Vagina (tissue), 2 donors: ENCODE results near the gene TMEM164. TPM values are rescaled to one million over a fixed set of nuclear protein-coding genes. Genes with fewer than 3 reads are reported as not detected.

Experiments
- DNase-seq, 2 donors: peaks; one replicate each; pipeline ENCODE4 v3.0.0-alpha.2; 2017; ENCODE audit errors: extremely low spot score in 2 of 2
- H3K27ac ChIP-seq: fragments of 200-600 bp; sonication (generic); one replicate; pipeline ENCODE4 v1.5.1; 2019
- H3K27me3 ChIP-seq: fragments of 200-600 bp; sonication (generic); one replicate; pipeline ENCODE4 v1.5.1; 2019
- H3K36me3 ChIP-seq, 2 donors: fragments of 200-600 bp; sonication (generic); one replicate each; pipeline ENCODE4 v1.5.1; 2017 to 2019
- H3K4me1 ChIP-seq: fragments of 200-600 bp; sonication (generic); one replicate; pipeline ENCODE4 v1.5.1; 2019
- H3K4me3 ChIP-seq, 2 donors: fragments of 200-600 bp; sonication (generic); 1 replicate in 1 of 2; 2 replicates in 1 of 2; pipeline ENCODE4 v1.5.1; 2016 to 2019
- H3K9me3 ChIP-seq: fragments of 200-600 bp; sonication (generic); one replicate; pipeline ENCODE4 v1.5.1; 2019
- POLR2A ChIP-seq, 2 donors: fragments of 450-650 bp; IDR thresholded peaks; one replicate each; pipeline ENCODE4 v1.6.1; 2017; ENCODE audit warnings: antibody characterized with exemption in 2 of 2, mild to moderate bottlenecking in 2 of 2, moderate library complexity in 2 of 2
- POLR2AphosphoS5 ChIP-seq, 2 donors: sonication (generic); formaldehyde crosslinking; IDR thresholded peaks; one replicate each; pipeline ENCODE4 v1.9.0; 2017; ENCODE audit warnings: antibody characterized with exemption in 2 of 2, mild to moderate bottlenecking in 2 of 2, low read depth in 1 of 2; ENCODE audit not compliant: insufficient read depth in 1 of 2
- intact Hi-C: fragments of 100-400 bp; cut with DNase I; formaldehyde crosslinking; loops from one replicate; pipeline ENCODE4 v1.15.1; 2023
- total RNA-seq: library from RNA; depleted of rRNA; stranded (reverse); fragments of >200 nt; gene quantifications from one replicate; pipeline ENCODE4 v1.2.3, GENCODE V29; 2016
- TF ChIP-seq, protein P1 (sequence below), 3 experiments: fragments of 450-650 bp in 2 of 3; fragments of 200-600 bp in 1 of 3; sonication (generic) in 1 of 3; IDR thresholded peaks; one replicate each; pipeline ENCODE4 v1.5.1; 2017 to 2019; ENCODE audit warnings: antibody characterized with exemption in 3 of 3, mild to moderate bottlenecking in 2 of 3, moderate library complexity in 2 of 3

TMEM164 gene
- total RNA-seq, 1 donor from 2014 or later: 10.8 TPM

DNA sequence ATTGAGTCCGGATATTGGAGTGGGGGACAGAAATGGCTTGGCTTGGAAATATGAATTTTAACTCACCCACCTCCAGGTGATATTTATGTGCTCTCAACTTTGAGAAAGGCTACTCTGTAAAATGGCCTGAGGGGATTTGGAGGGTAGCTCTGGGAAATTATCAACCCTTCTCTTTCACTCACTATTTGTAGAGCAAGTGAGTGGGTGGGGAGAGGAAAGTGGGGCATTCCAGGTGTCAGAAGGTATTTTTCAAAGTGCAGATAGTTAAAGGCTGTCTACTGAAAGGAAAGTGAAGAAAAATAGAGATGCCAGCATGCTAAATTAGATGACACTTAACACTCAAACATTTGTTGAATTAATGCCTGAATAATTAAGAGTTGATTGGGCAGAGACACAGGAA lies 44.1 kb downstream of the TMEM164 start:
- Histone ChIP-seq H3K9me3 (no peaks in the 10 kb centered on the region), H3K27me3 (no peaks in the 10 kb centered on the region), H3K27ac (no peak overlapping the region), H3K4me3 (no peak overlapping the region), H3K36me3 (no peaks in the 10 kb centered on the region), H3K4me1 (no peaks in the 10 kb centered on the region)
- TF ChIP-seq POLR2AphosphoS5 (IDR thresholded peaks at IDR 0.05; ENCODE audit: insufficient read depth in 1 of 2, low read depth in 1 of 2) (no peak), POLR2A (IDR thresholded peaks at IDR 0.05) (no peak)
- TF ChIP-seq, protein P1, sequence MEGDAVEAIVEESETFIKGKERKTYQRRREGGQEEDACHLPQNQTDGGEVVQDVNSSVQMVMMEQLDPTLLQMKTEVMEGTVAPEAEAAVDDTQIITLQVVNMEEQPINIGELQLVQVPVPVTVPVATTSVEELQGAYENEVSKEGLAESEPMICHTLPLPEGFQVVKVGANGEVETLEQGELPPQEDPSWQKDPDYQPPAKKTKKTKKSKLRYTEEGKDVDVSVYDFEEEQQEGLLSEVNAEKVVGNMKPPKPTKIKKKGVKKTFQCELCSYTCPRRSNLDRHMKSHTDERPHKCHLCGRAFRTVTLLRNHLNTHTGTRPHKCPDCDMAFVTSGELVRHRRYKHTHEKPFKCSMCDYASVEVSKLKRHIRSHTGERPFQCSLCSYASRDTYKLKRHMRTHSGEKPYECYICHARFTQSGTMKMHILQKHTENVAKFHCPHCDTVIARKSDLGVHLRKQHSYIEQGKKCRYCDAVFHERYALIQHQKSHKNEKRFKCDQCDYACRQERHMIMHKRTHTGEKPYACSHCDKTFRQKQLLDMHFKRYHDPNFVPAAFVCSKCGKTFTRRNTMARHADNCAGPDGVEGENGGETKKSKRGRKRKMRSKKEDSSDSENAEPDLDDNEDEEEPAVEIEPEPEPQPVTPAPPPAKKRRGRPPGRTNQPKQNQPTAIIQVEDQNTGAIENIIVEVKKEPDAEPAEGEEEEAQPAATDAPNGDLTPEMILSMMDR (IDR thresholded peaks at IDR 0.05): no peak
- DNase-seq: no peak
- intact Hi-C loops: no loop called here

DNA sequence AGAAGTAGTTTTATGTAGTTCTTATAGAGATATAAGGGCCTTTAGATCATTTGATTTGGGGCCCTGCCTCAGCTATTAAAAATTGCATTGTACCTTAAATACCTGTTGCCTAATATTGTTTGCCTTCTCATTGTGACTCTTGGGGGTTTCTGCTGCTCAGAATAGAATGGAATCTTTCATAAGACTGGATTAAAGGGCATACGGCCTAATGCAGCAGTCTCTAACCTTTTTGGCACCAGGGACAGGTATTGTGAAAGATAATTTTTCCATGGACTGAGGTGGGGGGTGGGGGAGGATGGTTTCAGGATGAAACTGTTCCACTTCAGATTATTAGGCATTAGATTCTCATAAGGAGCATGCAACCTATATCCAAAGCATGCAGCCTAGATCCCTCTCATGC lies 46.2 kb downstream of the TMEM164 start:
- Histone ChIP-seq H3K27ac (no peak overlapping the region), H3K27me3 (no peaks in the 10 kb centered on the region), H3K36me3 (no peaks in the 10 kb centered on the region), H3K9me3 (no peaks in the 10 kb centered on the region), H3K4me1 (no peaks in the 10 kb centered on the region), H3K4me3 (no peak overlapping the region)
- no peak for DNase-seq
- intact Hi-C loops: no loop called here
- no peak for TF ChIP-seq POLR2A (IDR thresholded peaks at IDR 0.05)
- no peak for TF ChIP-seq POLR2AphosphoS5 (IDR thresholded peaks at IDR 0.05; ENCODE audit: insufficient read depth in 1 of 2, low read depth in 1 of 2)
- TF ChIP-seq, protein P1 (IDR thresholded peaks at IDR 0.05): no peak

DNA sequence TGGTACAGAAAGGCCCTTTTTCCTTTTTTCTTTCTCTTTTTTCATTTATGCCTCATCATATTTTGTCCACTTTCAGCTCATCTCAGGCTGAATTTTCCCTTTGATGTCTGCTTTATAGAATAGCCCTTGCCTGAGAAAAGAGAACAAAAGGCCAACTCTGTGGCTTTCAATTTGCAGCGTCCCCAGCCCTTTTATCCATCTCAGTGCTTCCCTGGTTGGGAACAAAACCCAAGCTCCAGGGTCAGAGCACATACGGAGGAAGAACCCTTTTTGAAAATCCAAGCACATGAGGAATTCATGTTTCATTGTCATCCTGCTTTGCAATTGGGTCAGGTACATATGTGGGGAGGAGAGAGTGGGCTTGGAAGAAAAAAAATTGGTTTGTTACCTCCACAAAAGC lies 47.5 kb downstream of the TMEM164 start:
- intact Hi-C loops: no loop called here
- no peaks in the 10 kb centered on the region for H3K36me3 ChIP-seq
- no peak overlapping the region for H3K4me3 ChIP-seq
- DNase-seq: no peak
- H3K27ac ChIP-seq: no peak overlapping the region
- H3K4me1 ChIP-seq: no peaks in the 10 kb centered on the region
- H3K27me3 ChIP-seq: no peaks in the 10 kb centered on the region
- TF ChIP-seq POLR2AphosphoS5 (IDR thresholded peaks at IDR 0.05; ENCODE audit: insufficient read depth in 1 of 2, low read depth in 1 of 2): no peak
- TF ChIP-seq, protein P1 (IDR thresholded peaks at IDR 0.05): no peak
- TF ChIP-seq POLR2A (IDR thresholded peaks at IDR 0.05): no peak
- no peaks in the 10 kb centered on the region for H3K9me3 ChIP-seq

DNA sequence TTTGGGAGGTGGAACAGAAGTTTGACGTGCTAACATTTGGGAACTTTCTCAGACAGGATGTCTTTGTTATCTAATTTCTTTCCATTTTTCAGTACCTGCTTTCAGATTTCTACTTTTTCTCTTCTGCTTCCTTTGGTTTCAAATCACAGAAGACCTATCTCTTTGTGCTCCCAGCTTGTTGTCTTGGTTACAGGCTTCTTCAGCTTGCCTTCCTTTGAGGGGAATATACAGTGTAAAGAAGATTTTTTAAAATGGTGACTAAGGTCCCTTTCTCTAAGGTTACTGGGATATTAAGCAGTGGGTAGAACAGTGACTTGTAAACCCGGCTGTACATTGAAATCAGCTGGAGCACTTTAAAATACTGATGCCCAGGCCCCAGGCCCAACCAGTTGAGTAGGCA lies 48.0 kb downstream of the TMEM164 start:
- H3K36me3 ChIP-seq: no peaks in the 10 kb centered on the region
- no peak for DNase-seq
- H3K27me3 ChIP-seq: no peaks in the 10 kb centered on the region
- H3K4me1 ChIP-seq: no peaks in the 10 kb centered on the region
- TF ChIP-seq, protein P1 (IDR thresholded peaks at IDR 0.05): no peak
- TF ChIP-seq POLR2AphosphoS5 (IDR thresholded peaks at IDR 0.05; ENCODE audit: insufficient read depth in 1 of 2, low read depth in 1 of 2): no peak
- no peak for TF ChIP-seq POLR2A (IDR thresholded peaks at IDR 0.05)
- no peak overlapping the region for H3K27ac ChIP-seq
- no peak overlapping the region for H3K4me3 ChIP-seq
- intact Hi-C loops: no loop called here
- H3K9me3 ChIP-seq: no peaks in the 10 kb centered on the region

DNA sequence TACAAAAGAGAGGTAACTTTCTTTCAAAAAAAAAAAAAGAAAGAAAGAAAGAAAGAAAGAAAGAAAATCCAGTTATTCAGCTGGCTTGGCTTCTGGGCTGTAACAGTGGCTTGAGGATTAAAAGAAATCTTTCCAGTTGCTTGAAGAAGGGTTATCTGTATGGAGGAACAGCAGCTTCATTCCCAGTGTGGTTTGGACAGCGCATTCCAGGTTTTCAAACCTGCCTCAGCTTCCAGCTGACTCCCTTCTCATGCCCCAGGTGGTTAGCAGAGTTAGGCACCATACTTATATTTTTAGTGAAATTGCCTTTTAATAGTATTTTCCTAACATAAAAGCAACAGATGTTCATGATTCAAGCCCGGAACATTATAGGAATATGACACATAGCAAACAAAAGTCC lies 48.6 kb downstream of the TMEM164 start:
- no peaks in the 10 kb centered on the region for H3K36me3 ChIP-seq
- no peak for TF ChIP-seq POLR2AphosphoS5 (IDR thresholded peaks at IDR 0.05; ENCODE audit: insufficient read depth in 1 of 2, low read depth in 1 of 2)
- TF ChIP-seq, protein P1 (IDR thresholded peaks at IDR 0.05): no peak
- no peak for TF ChIP-seq POLR2A (IDR thresholded peaks at IDR 0.05)
- H3K27ac ChIP-seq: no peak overlapping the region
- DNase-seq: no peak
- H3K4me3 ChIP-seq: no peak overlapping the region
- no peaks in the 10 kb centered on the region for H3K27me3 ChIP-seq
- H3K9me3 ChIP-seq: no peaks in the 10 kb centered on the region
- H3K4me1 ChIP-seq: no peaks in the 10 kb centered on the region
- intact Hi-C loops: no loop called here
